K562 (cell line): ENCODE results near the gene YBX2. TPM values are rescaled to one million over a fixed set of nuclear protein-coding genes. Genes with fewer than 3 reads are reported as not detected.
A peak's percentile ranks its signal among the peaks of the same experiment; 100 is the strongest.

Experiments used
- ARID1B ChIP-seq: fragments of 450-650 bp; IDR thresholded peaks from 2 replicates; pipeline ENCODE4 v1.6.1; 2016; ENCODE audit warnings: antibody characterized with exemption, mild to moderate bottlenecking, inconsistent platforms
- ARID4B ChIP-seq: sonication (generic); formaldehyde crosslinking; IDR thresholded peaks from 2 replicates; pipeline ENCODE4 v1.8.0; 2022; ENCODE audit warnings: mild to moderate bottlenecking, missing genetic modification reagents
- CBX8 ChIP-seq: fragments of 200-600 bp; sonication (generic); IDR thresholded peaks from 2 replicates; pipeline ENCODE4 v1.6.1; 2012; ENCODE audit warnings: borderline replicate concordance, mixed run types, low read depth, mild to moderate bottlenecking, moderate library complexity, mixed read lengths, low read length, control low read depth, inconsistent platforms; ENCODE audit not compliant: poor library complexity, severe bottlenecking; ENCODE audit errors: extremely low read depth
- CREM ChIP-seq: IDR thresholded peaks from 2 replicates; pipeline ENCODE4 v1.6.1; 2014; ENCODE audit warnings: antibody characterized with exemption, low read depth
- ETS1 ChIP-seq: conservative IDR thresholded peaks from 2 replicates; pipeline ENCODE4 v1.6.1; 2011; ENCODE audit warnings: low read depth, mild to moderate bottlenecking, low read length; ENCODE audit not compliant: control insufficient read depth
- ETS2 ChIP-seq: IDR thresholded peaks from 2 replicates; pipeline ENCODE4 v1.6.1; 2016; ENCODE audit warnings: borderline replicate concordance, missing genetic modification characterization, mild to moderate bottlenecking, moderate library complexity, missing compliant biosample characterization; ENCODE audit not compliant: poor library complexity, severe bottlenecking
- L3MBTL2 ChIP-seq: fragments of 450-650 bp; IDR thresholded peaks from 2 replicates; pipeline ENCODE4 v1.6.1; 2016; ENCODE audit warnings: mild to moderate bottlenecking, moderate library complexity
- NR2C2 ChIP-seq, 2 experiments: fragments of 200-800 bp in 1 of 2; sonication (Bioruptor generic) in 1 of 2; sonication (generic) in 1 of 2; formaldehyde crosslinking in 1 of 2; IDR thresholded peaks; 2 replicates each; pipeline versions ENCODE4 v1.6.1 to v1.8.0; 2016 to 2022; ENCODE audit warnings: mild to moderate bottlenecking in 1 of 2, missing compliant biosample characterization in 1 of 2, missing genetic modification characterization in 1 of 2, missing genetic modification reagents in 1 of 2
- PHB ChIP-seq: fragments of 250-450 bp; sonication (Bioruptor Pico); IDR thresholded peaks from 2 replicates; pipeline ENCODE4 v1.5.0; 2021
- RAD21 ChIP-seq, 2 experiments: fragments of 250-450 bp in 1 of 2; fragments of 450-650 bp in 1 of 2; sonication (Bioruptor Pico) in 1 of 2; formaldehyde crosslinking in 1 of 2; IDR thresholded peaks in 1 of 2; conservative IDR thresholded peaks in 1 of 2; 2 replicates each; pipeline versions ENCODE4 v1.4.0 to v1.8.0; 2020 to 2022; ENCODE audit warnings: mild to moderate bottlenecking in 2 of 2, moderate library complexity in 1 of 2
- SRSF7 ChIP-seq: fragments of 200-400 bp; formaldehyde crosslinking; optimal IDR thresholded peaks from 2 replicates; pipeline ENCODE3; 2017; ENCODE audit warnings: mild to moderate bottlenecking, low read depth, low read length
- STAG1 ChIP-seq: sonication (generic); formaldehyde crosslinking; IDR thresholded peaks from 2 replicates; pipeline ENCODE4 v1.5.0; 2020; ENCODE audit warnings: missing genetic modification reagents, borderline replicate concordance
- SUPT5H ChIP-seq: fragments of 450-650 bp; IDR thresholded peaks from 2 replicates; pipeline ENCODE4 v1.6.1; 2016
- ZNF311 ChIP-seq: fragments of 250-450 bp; sonication (Bioruptor Pico); IDR thresholded peaks from 2 replicates; pipeline ENCODE4 v1.4.0; 2020; ENCODE audit warnings: mild to moderate bottlenecking, moderate library complexity
- ZNF354B ChIP-seq: fragments of 250-450 bp; sonication (Bioruptor Pico); IDR thresholded peaks from 2 replicates; pipeline ENCODE4 v1.4.0; 2020
- ZNF398 ChIP-seq: fragments of 250-450 bp; sonication (Bioruptor Pico); IDR thresholded peaks from 2 replicates; pipeline ENCODE4 v1.8.0; 2021; ENCODE audit warnings: moderate library complexity, mild to moderate bottlenecking, inconsistent platforms
- ZNF75A ChIP-seq: fragments of 450-650 bp; formaldehyde crosslinking; IDR thresholded peaks from 2 replicates; pipeline ENCODE4 v1.4.0; 2020; ENCODE audit warnings: mild to moderate bottlenecking
- ZNF766 ChIP-seq: fragments of 200-800 bp; sonication (Bioruptor generic); conservative IDR thresholded peaks from 2 replicates; pipeline ENCODE4 v1.6.1; 2016; ENCODE audit warnings: missing genetic modification characterization, missing compliant biosample characterization
- polyA plus RNA-seq, 8 experiments: library from polyadenylated mRNA; depleted of rRNA in 4 of 8; stranded (reverse) in 5 of 8; unstranded in 3 of 8; fragments of >200 nt; fragmentation: Nextera tagmentation in 2 of 8; fragmentation: Illumina TruSeq in 1 of 8; extraction: Ambion mirVana in 2 of 8; extraction: Trizol in 1 of 8; gene quantifications; 2 replicates each; pipeline versions ENCODE4 v1.2.1 to v1.2.3, GENCODE V29; 2011 to 2014; ENCODE audit warnings: inconsistent platforms in 1 of 8, missing spikeins in 1 of 8
- total RNA-seq, 7 experiments: library from RNA; depleted of rRNA in 6 of 7; stranded (reverse); fragments of >200 nt in 6 of 7; fragmentation: Illumina TruSeq in 2 of 7; extraction: Trizol in 2 of 7; gene quantifications; 2 replicates each; pipeline versions ENCODE4 v1.2.1 to v1.2.3, GENCODE V29; 2011 to 2021; ENCODE audit warnings: low replicate concordance in 1 of 7

The YBX2 gene
- total and polyA plus RNA-seq, 9 of the 15 experiments (the other 6 are each of a cell fraction or from before 2014, with no cell fraction given), result 0.03 to 0.59 (median 0.27) TPM; not detected in 6

- peak; percentile 97 for TF ChIP-seq CREM
- no peak for TF ChIP-seq L3MBTL2
- TF ChIP-seq ZNF766 (CRISPR knock-in tag), result no peak
- TF ChIP-seq CBX8, result no peak
- TF ChIP-seq ETS2 (tag), result no peak
- no peak for TF ChIP-seq RAD21 (CRISPR knock-in tag; conservative IDR thresholded peaks at IDR 0.05 in 1 of 2, IDR thresholded peaks at IDR 0.05 in 1 of 2)
- TF ChIP-seq PHB (CRISPR knock-in tag), result no peak
- TF ChIP-seq SUPT5H, result peak; percentile 85
- TF ChIP-seq ETS1, result peak; percentile 47; the same call in 1 of the 2 replicates
- TF ChIP-seq ZNF354B (CRISPR knock-in tag), result no peak
- no peak for TF ChIP-seq STAG1 (CRISPR knock-in tag)
- TF ChIP-seq ZNF398, result no peak
- peak; percentile 71; the same call in 1 of the 2 replicates for TF ChIP-seq NR2C2 (CRISPR knock-in tag; IDR thresholded peaks at IDR 0.05)
- peak; percentile 91 for TF ChIP-seq NR2C2 (tag; IDR thresholded peaks at IDR 0.05)
- TF ChIP-seq SRSF7, result no peak
- TF ChIP-seq ARID1B, result peak; percentile 27; the same call in 1 of the 2 replicates
- no peak for TF ChIP-seq ZNF311
- TF ChIP-seq ARID4B (CRISPR knock-in tag), result peak; percentile 84
- TF ChIP-seq ZNF75A (CRISPR knock-in tag), result no peak
Measured at GRCh38 chr17:7252176-7253043, 42.0 kb downstream of the YBX2 start, which contains the start of gene ELP5 (continued).
